Measurements from ENCODE around the gene ENTHD1.

DNA sequence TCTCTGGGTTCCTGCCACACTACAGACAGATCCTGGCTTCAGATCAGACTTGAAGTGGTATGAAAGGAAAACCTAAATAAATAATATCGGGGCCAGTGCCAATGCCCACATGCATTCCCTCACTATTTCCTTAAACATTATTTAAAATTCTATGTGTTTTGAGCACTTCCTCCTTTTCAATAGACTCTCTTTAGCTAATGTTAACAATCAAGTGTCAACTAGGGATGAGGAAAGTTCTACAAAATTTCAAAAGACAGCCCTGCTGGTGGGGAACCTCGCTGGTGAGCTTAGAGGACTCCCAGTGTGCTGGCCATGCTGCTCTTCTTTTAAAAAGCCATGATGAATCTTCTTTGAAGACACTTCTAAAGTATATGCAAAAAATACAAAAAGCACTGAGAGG lies 87.5 kb downstream of the ENTHD1 start:
- TF ChIP-seq, protein P1, sequence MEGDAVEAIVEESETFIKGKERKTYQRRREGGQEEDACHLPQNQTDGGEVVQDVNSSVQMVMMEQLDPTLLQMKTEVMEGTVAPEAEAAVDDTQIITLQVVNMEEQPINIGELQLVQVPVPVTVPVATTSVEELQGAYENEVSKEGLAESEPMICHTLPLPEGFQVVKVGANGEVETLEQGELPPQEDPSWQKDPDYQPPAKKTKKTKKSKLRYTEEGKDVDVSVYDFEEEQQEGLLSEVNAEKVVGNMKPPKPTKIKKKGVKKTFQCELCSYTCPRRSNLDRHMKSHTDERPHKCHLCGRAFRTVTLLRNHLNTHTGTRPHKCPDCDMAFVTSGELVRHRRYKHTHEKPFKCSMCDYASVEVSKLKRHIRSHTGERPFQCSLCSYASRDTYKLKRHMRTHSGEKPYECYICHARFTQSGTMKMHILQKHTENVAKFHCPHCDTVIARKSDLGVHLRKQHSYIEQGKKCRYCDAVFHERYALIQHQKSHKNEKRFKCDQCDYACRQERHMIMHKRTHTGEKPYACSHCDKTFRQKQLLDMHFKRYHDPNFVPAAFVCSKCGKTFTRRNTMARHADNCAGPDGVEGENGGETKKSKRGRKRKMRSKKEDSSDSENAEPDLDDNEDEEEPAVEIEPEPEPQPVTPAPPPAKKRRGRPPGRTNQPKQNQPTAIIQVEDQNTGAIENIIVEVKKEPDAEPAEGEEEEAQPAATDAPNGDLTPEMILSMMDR (conservative IDR thresholded peaks at IDR 0.05; ENCODE audit: low read length) = no peak
- TF ChIP-seq EZH2phosphoT487 (IDR thresholded peaks at IDR 0.05; ENCODE audit: borderline replicate concordance, low read depth, low read length) = no peak
